ENCODE results near the gene SYMPK. TPM values are rescaled to one million over a fixed set of nuclear protein-coding genes. Genes with fewer than 3 reads are reported as not detected.

The SYMPK gene
- polyA plus RNA-seq: 0.63 and 1.2 TPM in 2 replicates

DNA sequence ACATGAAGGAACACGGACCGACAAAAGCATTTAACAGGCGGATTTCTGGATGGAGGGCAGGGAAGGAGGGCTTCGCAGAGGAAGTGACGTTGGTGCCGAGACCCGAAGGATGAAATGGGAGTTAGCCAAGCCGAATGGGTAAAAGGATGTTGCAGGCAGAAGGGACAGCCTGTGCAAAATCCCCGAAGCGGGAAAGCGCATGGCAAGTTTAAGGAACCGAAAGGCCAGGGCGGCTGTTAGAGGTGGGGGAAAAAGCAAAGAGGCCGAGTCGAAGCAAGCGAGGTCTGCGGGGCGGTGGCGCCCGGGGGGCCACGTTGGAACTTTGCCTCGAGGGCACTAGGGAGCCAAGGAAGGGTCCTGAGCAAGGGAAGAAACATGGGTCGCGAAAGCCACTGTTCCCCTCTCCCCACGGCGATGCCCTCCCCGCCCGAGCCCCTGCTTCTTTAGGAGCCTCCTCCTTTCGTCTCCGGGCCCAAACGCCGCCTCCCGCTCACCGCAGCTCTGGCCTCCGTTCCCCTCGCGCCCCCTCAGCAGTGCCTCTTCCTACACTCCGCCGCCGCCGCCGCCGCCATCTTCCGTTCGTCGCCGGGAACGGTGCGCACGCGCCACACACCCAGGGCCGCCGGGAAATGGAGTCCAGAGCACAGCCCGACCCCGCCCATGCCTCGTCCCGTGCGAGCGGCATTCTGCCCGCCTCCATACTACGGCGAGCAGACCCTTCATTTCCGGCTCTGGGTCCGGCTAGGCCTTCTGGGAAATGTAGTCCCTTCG lies at the start of gene SYMPK:
SYMPK (minus strand) TSS at position 584 of the 771 bp plus-strand sequence. CDS start 8,652 bp downstream, outside the sequence.

GRCh38 chr19:45901912-45902650 lies 39.1 kb upstream of the SYMPK start, which contains the start of gene MYPOP:
MYPOP (minus strand) TSS chr19:45902613; CDS start chr19:45901773, 840 bp downstream.

DNA sequence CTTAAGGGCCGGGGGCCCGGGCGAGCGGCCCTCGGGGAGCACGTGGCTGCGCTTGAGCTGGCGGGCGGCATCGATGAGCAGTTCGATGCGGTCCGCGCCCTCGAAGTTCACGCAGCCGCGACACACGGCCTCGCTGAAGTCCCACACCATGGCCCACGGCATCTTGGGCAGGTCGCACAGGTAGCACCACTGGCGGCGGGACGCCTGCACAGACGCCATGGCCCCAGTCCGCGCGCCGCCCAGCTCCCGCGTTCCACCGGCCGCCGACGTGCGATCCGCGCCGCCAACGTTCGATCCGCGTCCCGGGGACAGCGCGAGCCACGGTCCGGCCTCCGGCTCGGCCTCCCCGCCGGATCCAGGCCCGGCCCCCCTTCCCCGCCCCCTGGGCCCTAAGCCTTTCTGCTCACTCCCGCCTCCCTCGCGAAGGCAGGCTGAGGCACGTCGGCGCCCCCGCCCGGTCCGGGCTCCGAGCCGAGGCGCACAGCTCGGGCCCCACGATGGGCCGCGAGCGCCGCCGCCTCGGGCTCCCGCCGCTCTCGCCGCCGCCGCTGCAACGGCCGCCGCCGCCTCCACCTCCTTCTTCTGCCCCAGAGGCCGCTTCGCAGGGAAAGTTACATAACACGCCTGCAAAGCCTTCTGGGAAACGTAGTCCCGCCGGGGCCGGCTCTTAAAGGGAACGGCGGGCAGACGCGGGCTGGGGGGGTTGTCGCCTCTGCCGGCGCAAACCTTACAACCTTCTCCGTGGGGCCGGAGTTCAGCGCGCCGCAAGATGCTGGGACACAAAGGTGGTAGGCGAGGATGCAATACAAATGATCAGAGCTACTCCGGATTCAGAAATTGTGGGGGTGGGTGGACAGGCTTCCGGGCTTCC lies 22.8 kb upstream of the SYMPK start, which contains the start of gene IRF2BP1:
IRF2BP1 (minus strand) TSS at position 586 of the 871 bp plus-strand sequence; CDS start at position 219, 367 bp downstream.

GRCh38 chr19:45863840-45864628 lies 1.1 kb upstream of the SYMPK start, which contains the start of gene FOXA3:
FOXA3 (plus strand) TSS chr19:45864326; CDS start chr19:45864457, 131 bp downstream.

GRCh38 chr19:45814851-45815480 lies 48.0 kb downstream of the SYMPK start, which contains the start of gene RSPH6A:
RSPH6A (minus strand) TSS chr19:45815308; CDS start chr19:45815176, 132 bp downstream.

DNA sequence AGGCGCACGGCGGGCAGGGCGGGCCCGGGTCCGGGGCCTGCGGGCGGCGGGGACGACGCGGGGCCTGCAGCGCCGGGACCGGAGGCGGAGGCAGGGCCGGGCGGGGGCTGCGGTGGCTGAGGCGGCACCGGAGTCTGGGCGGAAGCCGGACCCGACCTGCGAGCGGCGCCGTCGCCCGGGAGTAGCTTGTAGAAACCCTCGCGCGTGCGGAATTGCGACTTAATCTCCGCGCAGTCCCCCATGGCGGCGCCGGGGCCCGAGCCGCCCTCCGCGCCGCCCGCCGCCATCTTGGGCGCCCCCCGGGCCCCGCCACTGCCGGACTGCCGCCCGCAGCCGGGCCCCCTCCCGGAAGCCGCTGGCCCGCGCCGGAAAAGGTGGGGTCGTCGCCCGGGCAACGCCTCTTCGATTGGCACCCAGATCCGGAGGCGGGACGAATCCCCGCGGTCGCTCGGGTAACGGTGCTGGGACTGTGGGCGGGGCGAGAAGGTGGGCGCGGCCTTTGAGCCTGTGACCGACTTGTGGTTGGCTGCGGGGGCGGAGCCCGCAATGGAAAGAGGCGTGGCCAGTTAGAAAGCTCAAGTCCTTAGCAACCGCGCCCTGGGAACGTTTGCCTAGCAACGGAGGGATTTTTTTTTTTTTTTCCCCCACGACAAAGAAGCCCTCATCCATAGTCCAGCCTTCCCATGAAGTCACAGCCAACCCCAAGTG lies 70.3 kb downstream of the SYMPK start, which contains the start of gene DMWD:
DMWD (minus strand) TSS at position 376 of the 708 bp plus-strand sequence; CDS start at position 287, 89 bp downstream.

DNA sequence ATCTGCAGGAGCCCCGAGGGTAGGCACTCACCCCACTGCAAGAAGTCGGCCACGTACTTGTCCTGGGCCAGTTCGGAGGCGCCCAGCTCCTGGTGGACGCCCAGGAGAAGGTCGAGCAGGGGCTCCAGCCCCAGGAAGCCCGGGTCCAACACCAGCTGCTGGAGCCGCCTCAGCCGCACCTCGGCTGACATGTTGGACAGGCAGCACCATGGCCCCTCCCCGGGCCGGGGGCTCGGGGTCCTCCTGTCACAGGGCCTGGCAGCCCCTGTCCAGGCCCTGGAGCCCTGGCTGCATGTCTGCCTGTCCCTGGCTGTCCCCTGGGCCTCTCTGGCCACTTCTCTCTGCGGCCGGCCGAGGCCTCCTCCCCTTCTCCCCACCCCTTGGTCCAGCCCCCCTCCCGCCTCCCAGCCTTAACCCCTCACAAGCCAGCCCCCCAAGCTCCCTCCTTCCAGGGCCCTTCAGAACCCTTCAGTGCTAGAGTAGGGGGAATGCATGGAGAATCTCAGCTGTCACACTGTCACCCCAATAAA lies 80.7 kb downstream of the SYMPK start, which contains the start of gene DMPK:
DMPK (minus strand) TSS at position 329 of the 530 bp plus-strand sequence; CDS start at position 191, 138 bp downstream.

DNA sequence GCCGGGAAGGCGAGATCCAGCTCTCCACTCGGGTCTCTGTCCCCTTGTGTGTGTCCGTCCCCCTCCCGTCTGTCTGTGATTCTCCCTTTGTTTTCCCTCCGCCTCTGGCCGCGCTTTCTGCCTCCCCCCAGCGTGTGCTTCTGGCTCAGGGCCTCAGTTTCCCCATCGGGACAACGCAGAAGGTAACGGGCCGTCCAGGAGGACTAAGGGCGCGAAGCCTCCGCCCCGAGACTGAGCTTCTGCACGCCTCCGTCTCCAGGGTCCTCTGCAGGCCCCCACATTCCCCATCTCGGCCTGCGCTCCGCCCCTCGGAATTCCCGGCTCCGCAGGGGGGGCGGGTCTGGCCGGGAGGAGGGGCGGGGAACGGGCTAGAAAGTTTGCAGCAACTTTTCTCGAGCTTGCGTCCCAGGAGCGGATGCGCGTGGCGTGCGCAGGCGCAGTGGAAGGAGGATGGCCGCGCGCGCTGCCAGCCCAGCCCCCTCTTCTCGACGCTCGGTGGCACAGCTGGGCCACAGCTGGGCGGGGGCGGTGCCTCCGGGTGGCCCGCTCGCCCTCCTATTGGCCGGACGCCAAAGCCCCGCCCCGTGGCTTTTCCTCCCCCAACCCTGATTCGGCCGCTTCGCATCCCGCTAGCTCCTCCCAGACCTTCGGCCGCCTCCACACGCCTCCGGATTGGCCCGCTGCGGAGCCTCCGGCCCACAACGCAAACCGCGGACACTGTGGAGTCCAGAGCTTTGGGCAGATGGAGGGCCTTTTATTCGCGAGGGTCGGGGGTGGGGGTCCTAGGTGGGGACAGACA lies 93.8 kb downstream of the SYMPK start, which contains the start of gene SIX5:
SIX5 (minus strand) TSS at position 269 of the 799 bp plus-strand sequence. CDS start 408 bp downstream, outside the sequence.

Other genes starting within 250 kb of the SYMPK start
- 0.40 TPM in 1 of 2 replicates, not detected in the other for gene EML2, start 223.8 kb downstream of the SYMPK start, polyA plus RNA-seq
- not detected in 2 replicates for gene GIPR, start 194.9 kb downstream of the SYMPK start, polyA plus RNA-seq
- gene SNRPD2, start 171.2 kb downstream of the SYMPK start, polyA plus RNA-seq: 825 and 870 TPM in 2 replicates
- gene QPCTL, start 170.5 kb downstream of the SYMPK start, polyA plus RNA-seq: 0.39 and 1.7 TPM in 2 replicates
- 0.42 and 0.56 TPM in 2 replicates for gene FBXO46, start 132.3 kb downstream of the SYMPK start, polyA plus RNA-seq
- gene MEIOSIN, start 129.7 kb downstream of the SYMPK start, polyA plus RNA-seq: not detected in 2 replicates
- not detected in 2 replicates for gene SIX5, start 93.9 kb downstream of the SYMPK start, polyA plus RNA-seq
- gene DMPK, start 80.7 kb downstream of the SYMPK start, polyA plus RNA-seq: 0.67 and 1.2 TPM in 2 replicates
- gene DMWD, start 70.3 kb downstream of the SYMPK start, polyA plus RNA-seq: 5.3 and 6.8 TPM in 2 replicates
- gene RSPH6A, start 47.8 kb downstream of the SYMPK start, polyA plus RNA-seq: not detected in 2 replicates
- not detected in 2 replicates for gene FOXA3, start 1.2 kb upstream of the SYMPK start, polyA plus RNA-seq
- gene IRF2BP1, start 23.0 kb upstream of the SYMPK start, polyA plus RNA-seq: 0.77 and 1.9 TPM in 2 replicates
- gene MYPOP, start 39.5 kb upstream of the SYMPK start, polyA plus RNA-seq: 2.1 and 4.6 TPM in 2 replicates
- gene NANOS2, start 51.6 kb upstream of the SYMPK start, polyA plus RNA-seq: not detected in 2 replicates
- 2.3 and 2.6 TPM in 2 replicates for gene NOVA2, start 110.7 kb upstream of the SYMPK start, polyA plus RNA-seq
- not detected in 2 replicates for gene CCDC61, start 132.3 kb upstream of the SYMPK start, polyA plus RNA-seq
- gene PGLYRP1, start 159.9 kb upstream of the SYMPK start, polyA plus RNA-seq: not detected in 2 replicates
- 6.8 and 12.4 TPM in 2 replicates for gene IGFL4, start 177.9 kb upstream of the SYMPK start, polyA plus RNA-seq

Measured in Purkinje cell (primary cell).